GM12891 (cell line): Measurements from ENCODE around the gene NR6A1.

Experiments used
- POLR2A ChIP-seq: IDR thresholded peaks from 2 replicates; pipeline ENCODE4 v1.6.1; 2011; ENCODE audit warnings: low read depth, low read length, control low read depth
- POLR2AphosphoS5 ChIP-seq: IDR thresholded peaks from 2 replicates; pipeline ENCODE4 v1.6.1; 2011; ENCODE audit warnings: low read depth, low read length, control low read depth

DNA sequence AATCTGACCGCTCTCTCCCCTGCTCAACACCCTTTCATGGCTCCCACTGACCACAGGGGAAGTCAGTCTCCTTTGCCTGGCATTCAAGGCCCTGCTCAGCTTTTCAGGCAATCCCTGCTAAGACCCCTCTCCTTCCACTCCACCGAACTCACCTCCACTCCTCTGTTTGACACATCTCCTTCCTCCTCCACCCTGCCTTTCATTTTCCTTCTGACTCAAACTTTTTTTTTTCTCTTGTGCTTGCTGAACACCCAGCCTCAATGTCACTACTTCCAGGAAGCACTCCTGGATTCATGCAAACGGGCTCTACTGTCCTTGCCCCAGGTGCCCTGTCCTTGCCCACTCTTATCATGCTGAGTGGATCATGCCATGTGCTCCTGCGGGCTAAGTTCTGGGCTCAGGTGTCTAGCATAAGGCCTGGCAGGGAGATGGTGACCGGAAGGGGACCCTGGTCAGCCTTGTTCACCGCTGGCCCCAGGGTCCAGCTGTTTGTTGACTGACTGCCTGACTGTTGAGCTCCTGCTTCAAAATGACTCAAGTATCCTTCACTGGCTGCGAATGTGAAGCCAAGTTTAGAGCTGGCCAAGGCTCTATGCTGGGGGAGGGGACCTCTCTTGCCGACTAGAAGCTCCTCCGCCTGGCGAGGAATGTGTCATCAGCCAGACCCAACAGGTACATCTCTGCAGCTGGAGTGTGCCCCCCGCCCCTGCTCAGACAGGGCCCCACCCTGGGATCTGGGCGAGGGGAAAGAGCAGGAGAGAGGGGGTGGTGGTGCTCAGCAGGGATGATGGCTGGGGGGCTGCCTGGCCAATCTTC lies 270.1 kb downstream of the NR6A1 start:
- TF ChIP-seq POLR2A (no peak), POLR2AphosphoS5 (no peak)
